GM21447 (cell line): ENCODE data around the gene RAB8B.
A peak's percentile ranks its signal among the peaks of the same experiment; 100 is the strongest.

Experiments used
- ATAC-seq: cut with Tn5 transposase; IDR thresholded peaks from one replicate; pipeline ENCODE4 v1.9.1; 2021; ENCODE audit not compliant: unreplicated experiment

The RAB8B gene

GRCh38 chr15:63260791-63261190 is 71.4 kb downstream of the RAB8B start:
- ATAC-seq, result no peak

- ATAC-seq, result no peak
These were observed 71.9 kb downstream of the RAB8B start for GRCh38 chr15:63261311-63261710.

GRCh38 chr15:63263519-63263918 is 74.1 kb downstream of the RAB8B start:
- no peak for ATAC-seq

GRCh38 chr15:63264688-63265293 is 75.4 kb downstream of the RAB8B start:
- no peak for ATAC-seq

GRCh38 chr15:63274427-63274826 is 85.0 kb downstream of the RAB8B start:
- no peak for ATAC-seq

GRCh38 chr15:63276342-63277037 is 87.1 kb downstream of the RAB8B start:
- ATAC-seq, result no peak

- peak; percentile 71 for ATAC-seq
These were observed 87.9 kb downstream of the RAB8B start, which contains the start of gene APH1B for GRCh38 chr15:63277038-63277892. TSS of gene APH1B (plus strand) at chr15:63277605. CDS start at chr15:63277624, 19 bp downstream.

- ATAC-seq, result peak; percentile 29
These were observed 88.6 kb downstream of the RAB8B start for GRCh38 chr15:63277893-63278456.

- ATAC-seq, result no peak
These were observed 93.7 kb downstream of the RAB8B start for GRCh38 chr15:63283126-63283525.

GRCh38 chr15:63284335-63284734 is 94.9 kb downstream of the RAB8B start:
- no peak for ATAC-seq

GRCh38 chr15:63287109-63287508 is 97.7 kb downstream of the RAB8B start:
- no peak for ATAC-seq

GRCh38 chr15:63288342-63288741 is 98.9 kb downstream of the RAB8B start:
- no peak for ATAC-seq

GRCh38 chr15:63288778-63289378 is 99.5 kb downstream of the RAB8B start:
- no peak for ATAC-seq

GRCh38 chr15:63291507-63291906 is 102.1 kb downstream of the RAB8B start:
- no peak for ATAC-seq

- no peak for ATAC-seq
These were observed 102.8 kb downstream of the RAB8B start for GRCh38 chr15:63292241-63292640.

- ATAC-seq, result no peak
These were observed 103.4 kb downstream of the RAB8B start for GRCh38 chr15:63292771-63293170.

- no peak for ATAC-seq
These were observed 105.0 kb downstream of the RAB8B start for GRCh38 chr15:63294359-63294758.

GRCh38 chr15:63295341-63295740 is 105.9 kb downstream of the RAB8B start:
- ATAC-seq, result no peak

GRCh38 chr15:63296195-63296594 is 106.8 kb downstream of the RAB8B start:
- no peak for ATAC-seq

GRCh38 chr15:63299943-63300575 is 110.7 kb downstream of the RAB8B start:
- no peak for ATAC-seq

GRCh38 chr15:63301088-63301487 is 111.7 kb downstream of the RAB8B start:
- ATAC-seq, result no peak
